Suprapubic skin (tissue), 3 donors: ENCODE measurements around the gene WDR90.

ENCODE experiments used
- EP300 ChIP-seq: sonication (generic); formaldehyde crosslinking; IDR thresholded peaks from one replicate; pipeline ENCODE4 v1.6.1; 2017; ENCODE audit warnings: antibody characterized with exemption
- POLR2A ChIP-seq, 2 donors: fragments of 450-650 bp; IDR thresholded peaks; one replicate each; pipeline ENCODE4 v1.6.1; 2017; ENCODE audit warnings: antibody characterized with exemption in 2 of 2, mild to moderate bottlenecking in 2 of 2, moderate library complexity in 2 of 2
- TF ChIP-seq, protein P1 (sequence below), 2 donors: fragments of 200-600 bp in 1 of 2; fragments of 450-650 bp in 1 of 2; sonication (generic) in 1 of 2; IDR thresholded peaks; one replicate each; pipeline ENCODE4 v1.5.1; 2016 to 2019; ENCODE audit warnings: antibody characterized with exemption in 2 of 2, mild to moderate bottlenecking in 1 of 2, moderate library complexity in 1 of 2

DNA sequence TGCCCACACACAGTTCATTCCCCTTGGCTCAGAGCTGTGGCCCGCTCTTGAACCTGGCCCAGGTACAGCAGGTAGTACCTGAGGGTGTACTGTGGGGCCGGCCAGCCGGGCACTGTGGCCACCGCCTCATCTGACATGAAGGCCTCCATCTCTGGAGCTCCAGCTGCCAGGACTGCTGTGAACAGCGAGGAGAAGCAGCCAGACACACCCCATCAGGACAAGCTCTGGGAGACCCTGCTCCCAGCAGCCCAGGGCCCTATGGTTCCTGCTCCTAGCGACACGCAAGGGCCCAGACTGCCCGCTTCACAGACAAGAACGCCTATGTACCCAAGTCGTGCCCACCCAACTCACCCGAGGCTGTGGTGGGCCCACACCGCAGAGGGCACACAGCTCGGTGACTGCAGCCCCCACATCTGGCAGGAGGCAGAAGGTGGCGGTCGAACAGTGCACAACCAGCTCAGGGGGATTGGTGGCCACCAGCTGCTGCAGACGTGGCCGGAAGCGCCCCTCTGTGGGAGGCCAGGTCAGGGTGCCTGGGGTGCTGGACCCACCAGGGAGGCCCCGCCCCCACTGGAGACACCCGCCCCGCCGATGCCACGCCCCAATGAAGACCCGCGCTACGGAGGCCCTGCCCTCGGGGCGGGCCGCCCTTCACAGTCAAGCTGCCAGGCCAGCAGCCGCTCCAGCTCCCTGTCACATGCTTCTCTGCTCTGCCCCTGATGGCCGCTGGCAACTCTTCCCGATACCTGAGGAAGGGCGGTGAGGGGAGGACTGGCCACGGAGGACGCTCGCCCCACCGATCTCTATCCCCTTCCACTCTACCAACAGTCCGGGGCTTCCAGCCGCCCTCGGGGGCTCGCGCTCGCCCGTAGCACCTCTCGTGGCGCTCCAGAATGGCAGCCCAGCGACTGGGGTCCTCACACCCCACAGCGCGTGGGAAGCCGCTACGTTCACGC is 30.0 kb downstream of the WDR90 start:
- TF ChIP-seq, protein P1, sequence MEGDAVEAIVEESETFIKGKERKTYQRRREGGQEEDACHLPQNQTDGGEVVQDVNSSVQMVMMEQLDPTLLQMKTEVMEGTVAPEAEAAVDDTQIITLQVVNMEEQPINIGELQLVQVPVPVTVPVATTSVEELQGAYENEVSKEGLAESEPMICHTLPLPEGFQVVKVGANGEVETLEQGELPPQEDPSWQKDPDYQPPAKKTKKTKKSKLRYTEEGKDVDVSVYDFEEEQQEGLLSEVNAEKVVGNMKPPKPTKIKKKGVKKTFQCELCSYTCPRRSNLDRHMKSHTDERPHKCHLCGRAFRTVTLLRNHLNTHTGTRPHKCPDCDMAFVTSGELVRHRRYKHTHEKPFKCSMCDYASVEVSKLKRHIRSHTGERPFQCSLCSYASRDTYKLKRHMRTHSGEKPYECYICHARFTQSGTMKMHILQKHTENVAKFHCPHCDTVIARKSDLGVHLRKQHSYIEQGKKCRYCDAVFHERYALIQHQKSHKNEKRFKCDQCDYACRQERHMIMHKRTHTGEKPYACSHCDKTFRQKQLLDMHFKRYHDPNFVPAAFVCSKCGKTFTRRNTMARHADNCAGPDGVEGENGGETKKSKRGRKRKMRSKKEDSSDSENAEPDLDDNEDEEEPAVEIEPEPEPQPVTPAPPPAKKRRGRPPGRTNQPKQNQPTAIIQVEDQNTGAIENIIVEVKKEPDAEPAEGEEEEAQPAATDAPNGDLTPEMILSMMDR (IDR thresholded peaks at IDR 0.05): no peak
- TF ChIP-seq POLR2A (IDR thresholded peaks at IDR 0.05): no peak
- TF ChIP-seq EP300: no peak
